Measurements from ENCODE around the gene DENND4A.
"Not testable (repeated sequence)": the region's sequence is repeated elsewhere in the genome, so short reads cannot be mapped to it uniquely, and the experiment has no call there.

Gene DENND4A

GRCh38 chr15:65618560-65619109 is 173.5 kb downstream of the DENND4A start:
- no peak for DNase-seq (ENCODE audit: low read depth)
- H3K4me3 ChIP-seq (ENCODE audit: low read length) = no peak overlapping the region
- no peak for TF ChIP-seq CTCF (IDR thresholded peaks at IDR 0.05; ENCODE audit: insufficient read depth, low read depth, low read length, missing control alignments)

GRCh38 chr15:65615887-65616286 is 176.2 kb downstream of the DENND4A start:
- not testable (repeated sequence) for H3K4me3 ChIP-seq (ENCODE audit: low read length); DNase-seq (ENCODE audit: low read depth)

- H3K4me3 ChIP-seq (ENCODE audit: low read length) = no peak overlapping the region
- no peak for DNase-seq (ENCODE audit: low read depth)
- no peak for TF ChIP-seq CTCF (IDR thresholded peaks at IDR 0.05; ENCODE audit: insufficient read depth, low read depth, low read length, missing control alignments)
These were observed 178.9 kb downstream of the DENND4A start for GRCh38 chr15:65612949-65613744.

- no peak for TF ChIP-seq CTCF (IDR thresholded peaks at IDR 0.05; ENCODE audit: insufficient read depth, low read depth, low read length, missing control alignments)
- H3K4me3 ChIP-seq (ENCODE audit: low read length) = no peak overlapping the region
- DNase-seq (ENCODE audit: low read depth) = peak; percentile 51
These were observed 179.5 kb downstream of the DENND4A start for GRCh38 chr15:65612616-65612946.

GRCh38 chr15:65611888-65612615 is 180.0 kb downstream of the DENND4A start:
- H3K4me3 ChIP-seq (ENCODE audit: low read length) = peak overlapping the region; percentile 70
- no peak for DNase-seq (ENCODE audit: low read depth)
- TF ChIP-seq CTCF (IDR thresholded peaks at IDR 0.05; ENCODE audit: insufficient read depth, low read depth, low read length, missing control alignments) = no peak

GRCh38 chr15:65610871-65611718 is 181.0 kb downstream of the DENND4A start, which contains the start of gene INTS14:
TSS of gene INTS14 (minus strand) at chr15:65611131. CDS start at chr15:65607380, 3,751 bp downstream.
- peak; percentile 60 for TF ChIP-seq CTCF (IDR thresholded peaks at IDR 0.05; ENCODE audit: insufficient read depth, low read depth, low read length, missing control alignments)
- H3K4me3 ChIP-seq (ENCODE audit: low read length) = peak within 1 kb of the TSS; percentile 70
- peak; percentile 98 for DNase-seq (ENCODE audit: low read depth)

Measured in epithelial cell of esophagus (primary cell).